SK-N-SH treated with all-trans-retinoic acid at 6 μM for 48 hours (cell line): ENCODE measurements around the gene HECTD4.
"Not testable (repeated sequence)": the region's sequence is repeated elsewhere in the genome, so short reads cannot be mapped to it uniquely, and the experiment has no call there.

Experiments used
- ATAC-seq: fragments of 200-7000 bp; cut with Tn5 transposase; 3 replicates; pipeline ENCODE4 v1.9.1; 2020; ENCODE audit warnings: mild to moderate bottlenecking, moderate library complexity
- ESRRG ChIP-seq: fragments of 250-450 bp; sonication (Bioruptor Pico); IDR thresholded peaks from 2 replicates; pipeline ENCODE4 v1.6.1; 2021; ENCODE audit warnings: mild to moderate bottlenecking
- OSR1 ChIP-seq: fragments of 250-450 bp; sonication (Bioruptor Pico); IDR thresholded peaks from 2 replicates; pipeline ENCODE4 v1.8.0; 2022; ENCODE audit warnings: moderate library complexity, mild to moderate bottlenecking, inconsistent platforms
- ZC3H10 ChIP-seq: fragments of 250-450 bp; sonication (Bioruptor Pico); IDR thresholded peaks from 2 replicates; pipeline ENCODE4 v1.5.1; 2021; ENCODE audit warnings: mild to moderate bottlenecking, moderate library complexity
- ZNF565 ChIP-seq: fragments of 450-650 bp; formaldehyde crosslinking; conservative IDR thresholded peaks from 2 replicates; pipeline ENCODE4 v1.5.0; 2020; ENCODE audit warnings: low read depth, mild to moderate bottlenecking, moderate library complexity
- ZNF8 ChIP-seq: fragments of 450-650 bp; formaldehyde crosslinking; IDR thresholded peaks from 2 replicates; pipeline ENCODE4 v1.5.0; 2020; ENCODE audit warnings: mild to moderate bottlenecking, moderate library complexity
- TF ChIP-seq, protein P1 (sequence below): fragments of 250-450 bp; sonication (Bioruptor Pico); IDR thresholded peaks from 2 replicates; pipeline ENCODE4 v1.8.0; 2020; ENCODE audit warnings: mild to moderate bottlenecking, moderate library complexity, borderline replicate concordance
- TF ChIP-seq, protein P2 (sequence below): fragments of 250-450 bp; sonication (Bioruptor Pico); IDR thresholded peaks from 2 replicates; pipeline ENCODE4 v1.8.0; 2021; ENCODE audit warnings: low read depth, mild to moderate bottlenecking, moderate library complexity, borderline replicate concordance

Gene HECTD4

DNA sequence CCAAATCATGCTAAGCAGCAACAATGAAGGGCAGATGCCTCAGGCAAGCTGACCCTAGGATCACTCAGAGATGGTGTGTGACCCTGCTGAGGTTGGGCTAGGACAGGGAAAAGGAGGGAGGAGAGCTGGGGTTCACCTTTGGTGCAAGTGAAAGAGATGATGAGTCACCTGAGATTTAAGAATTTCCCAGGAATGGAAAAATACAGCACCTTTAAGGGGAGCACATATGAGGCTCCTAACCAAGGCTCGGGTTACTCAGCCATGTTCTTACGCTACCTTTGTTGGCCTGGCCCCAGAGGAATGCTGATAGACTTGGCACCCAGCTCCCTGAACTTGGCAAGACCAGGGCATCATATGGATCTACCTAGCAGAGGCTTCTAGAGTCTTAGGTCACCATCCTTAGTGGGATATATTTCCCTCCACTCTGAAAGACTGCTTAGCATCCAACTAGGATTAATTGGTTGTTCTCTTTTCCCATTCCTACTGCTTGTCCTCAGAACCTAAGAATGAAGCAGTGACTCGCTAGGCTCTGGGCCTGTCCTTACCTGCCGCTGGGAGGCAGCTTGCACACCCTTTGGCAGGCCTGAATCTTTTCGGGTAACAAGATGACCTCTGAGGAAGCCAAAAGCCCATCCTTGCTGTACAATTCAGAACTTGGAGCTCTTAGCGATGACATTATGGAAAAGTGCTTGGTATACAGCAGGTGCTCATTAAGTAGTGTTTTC, 269.7 kb downstream of the HECTD4 start (continued):
- TF ChIP-seq, protein P1, sequence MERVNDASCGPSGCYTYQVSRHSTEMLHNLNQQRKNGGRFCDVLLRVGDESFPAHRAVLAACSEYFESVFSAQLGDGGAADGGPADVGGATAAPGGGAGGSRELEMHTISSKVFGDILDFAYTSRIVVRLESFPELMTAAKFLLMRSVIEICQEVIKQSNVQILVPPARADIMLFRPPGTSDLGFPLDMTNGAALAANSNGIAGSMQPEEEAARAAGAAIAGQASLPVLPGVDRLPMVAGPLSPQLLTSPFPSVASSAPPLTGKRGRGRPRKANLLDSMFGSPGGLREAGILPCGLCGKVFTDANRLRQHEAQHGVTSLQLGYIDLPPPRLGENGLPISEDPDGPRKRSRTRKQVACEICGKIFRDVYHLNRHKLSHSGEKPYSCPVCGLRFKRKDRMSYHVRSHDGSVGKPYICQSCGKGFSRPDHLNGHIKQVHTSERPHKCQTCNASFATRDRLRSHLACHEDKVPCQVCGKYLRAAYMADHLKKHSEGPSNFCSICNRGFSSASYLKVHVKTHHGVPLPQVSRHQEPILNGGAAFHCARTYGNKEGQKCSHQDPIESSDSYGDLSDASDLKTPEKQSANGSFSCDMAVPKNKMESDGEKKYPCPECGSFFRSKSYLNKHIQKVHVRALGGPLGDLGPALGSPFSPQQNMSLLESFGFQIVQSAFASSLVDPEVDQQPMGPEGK (CRISPR knock-in tag), result no peak
- no peak for TF ChIP-seq OSR1 (CRISPR knock-in tag)
- no peak for TF ChIP-seq ZNF8 (CRISPR knock-in tag)
- no peak for TF ChIP-seq ZNF565

DNA sequence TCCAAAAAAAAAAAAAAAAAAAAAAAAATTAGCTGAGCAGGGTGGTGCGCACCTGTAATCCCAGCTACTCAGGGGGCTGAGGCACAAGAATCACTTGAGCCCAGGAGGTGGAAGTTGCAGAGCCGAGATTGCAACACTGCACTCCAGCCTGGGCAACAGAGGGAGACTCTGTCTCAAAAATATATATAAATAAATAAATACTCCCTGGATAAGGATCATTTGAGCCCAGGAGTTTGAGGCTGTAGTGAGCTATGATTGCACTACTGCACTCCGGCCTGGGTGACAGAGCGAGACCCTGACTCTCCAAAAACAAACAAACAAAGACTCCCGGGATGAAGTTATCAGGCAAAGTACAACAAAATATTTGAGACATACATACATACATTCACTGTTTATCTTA, 270.3 kb downstream of the HECTD4 start:
- ATAC-seq, result no peak
- TF ChIP-seq, protein P2, sequence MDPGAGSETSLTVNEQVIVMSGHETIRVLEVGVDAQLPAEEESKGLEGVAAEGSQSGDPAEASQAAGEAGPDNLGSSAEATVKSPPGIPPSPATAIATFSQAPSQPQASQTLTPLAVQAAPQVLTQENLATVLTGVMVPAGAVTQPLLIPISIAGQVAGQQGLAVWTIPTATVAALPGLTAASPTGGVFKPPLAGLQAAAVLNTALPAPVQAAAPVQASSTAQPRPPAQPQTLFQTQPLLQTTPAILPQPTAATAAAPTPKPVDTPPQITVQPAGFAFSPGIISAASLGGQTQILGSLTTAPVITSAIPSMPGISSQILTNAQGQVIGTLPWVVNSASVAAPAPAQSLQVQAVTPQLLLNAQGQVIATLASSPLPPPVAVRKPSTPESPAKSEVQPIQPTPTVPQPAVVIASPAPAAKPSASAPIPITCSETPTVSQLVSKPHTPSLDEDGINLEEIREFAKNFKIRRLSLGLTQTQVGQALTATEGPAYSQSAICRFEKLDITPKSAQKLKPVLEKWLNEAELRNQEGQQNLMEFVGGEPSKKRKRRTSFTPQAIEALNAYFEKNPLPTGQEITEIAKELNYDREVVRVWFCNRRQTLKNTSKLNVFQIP, result no peak
- TF ChIP-seq OSR1 (CRISPR knock-in tag) (no peak), ZC3H10 (CRISPR knock-in tag) (no peak), ESRRG (CRISPR knock-in tag) (no peak)

GRCh38 chr12:112110787-112111662, 271.2 kb downstream of the HECTD4 start:
- not testable (repeated sequence) for ATAC-seq
